DMS53 (cell line): ENCODE data around the gene TLK2.

Experiments
- DNase-seq: peaks from one replicate; lab custom pipeline; 2025; lab: John Stamatoyannopoulos, UW

Gene TLK2

DNA sequence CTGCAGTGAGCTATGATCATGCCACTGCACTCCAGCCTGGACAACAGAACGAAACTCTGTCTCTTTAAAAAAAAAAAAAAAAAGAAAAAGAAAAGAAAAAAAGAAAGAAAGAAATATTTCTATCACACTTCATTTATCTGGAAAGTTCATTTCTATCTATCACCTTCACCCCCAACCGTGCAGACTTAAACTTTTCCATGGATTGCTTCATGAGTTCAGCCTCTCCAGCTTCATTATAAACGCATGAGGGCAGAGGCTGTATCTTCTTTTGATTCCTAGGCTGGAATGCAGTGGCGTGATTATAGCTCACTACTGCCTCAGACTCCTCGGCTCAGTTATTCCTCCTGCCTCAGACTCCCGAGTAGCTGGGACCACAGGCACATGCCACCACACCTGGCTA, 177.0 kb downstream of the TLK2 start:
- DNase-seq: no peak

DNA sequence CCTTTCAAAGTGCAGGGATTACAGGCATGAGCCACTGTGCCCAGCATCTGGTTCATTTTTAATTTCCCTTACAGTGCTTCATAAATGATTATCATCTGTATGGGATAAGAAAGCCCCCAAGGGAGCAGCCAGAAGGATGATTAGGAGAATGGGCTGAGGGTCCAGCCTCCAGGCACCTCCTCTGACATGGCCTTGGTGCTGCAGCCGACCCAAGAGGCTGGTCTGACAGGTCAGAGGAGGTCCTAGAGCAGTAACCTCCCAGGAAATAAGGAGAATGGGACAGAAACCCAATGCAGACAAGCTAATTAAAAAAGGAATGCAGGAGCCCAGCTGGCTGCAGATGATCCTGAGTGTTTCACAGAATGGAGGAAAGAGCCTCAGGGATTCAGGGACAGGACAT, 177.8 kb downstream of the TLK2 start:
- no peak for DNase-seq

DNA sequence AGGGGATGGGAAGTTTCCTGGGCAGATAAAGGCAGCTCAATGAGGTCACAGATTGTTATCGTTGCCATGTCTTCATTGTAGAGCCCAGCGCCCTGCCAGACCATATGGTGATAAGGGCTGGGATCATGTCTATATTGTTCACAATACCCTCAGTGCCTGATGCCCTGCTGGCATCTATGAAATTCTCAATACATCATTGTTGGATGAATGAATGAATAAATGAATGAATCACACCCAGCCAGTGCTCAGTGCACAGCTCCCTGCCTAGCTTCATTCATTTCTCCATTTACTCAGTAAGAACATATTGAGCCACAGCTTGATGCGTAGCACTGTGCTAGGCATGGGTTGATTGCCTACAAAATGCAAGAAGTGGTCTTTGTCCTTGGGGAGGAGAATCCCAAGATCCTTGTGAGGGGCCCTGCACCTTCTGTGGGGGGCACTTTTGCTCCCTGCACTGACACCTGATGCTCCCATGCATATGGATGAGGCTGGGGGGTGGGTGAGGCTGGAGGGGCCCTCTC, 178.6 kb downstream of the TLK2 start:
- no peak for DNase-seq

DNA sequence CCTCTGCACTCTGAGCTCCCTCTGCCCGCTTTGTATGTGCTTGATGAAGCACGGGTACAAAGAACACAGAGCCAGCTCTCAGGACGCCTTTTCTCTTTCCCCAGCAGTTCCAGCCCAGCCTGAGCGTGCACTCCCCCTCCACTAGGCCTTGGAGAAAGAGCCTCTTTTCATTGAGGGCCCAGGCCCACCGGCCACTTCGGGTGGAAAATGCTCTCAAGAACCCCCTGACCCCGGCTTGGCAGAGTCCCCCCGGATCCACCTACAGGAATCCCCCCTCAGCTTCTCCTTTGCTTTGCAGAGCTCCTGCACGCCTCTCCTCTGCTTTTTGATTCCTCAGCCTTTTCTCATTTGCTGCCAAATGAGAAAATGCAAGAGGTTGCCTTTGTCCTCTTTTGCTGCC, 179.1 kb downstream of the TLK2 start:
- DNase-seq: no peak

DNA sequence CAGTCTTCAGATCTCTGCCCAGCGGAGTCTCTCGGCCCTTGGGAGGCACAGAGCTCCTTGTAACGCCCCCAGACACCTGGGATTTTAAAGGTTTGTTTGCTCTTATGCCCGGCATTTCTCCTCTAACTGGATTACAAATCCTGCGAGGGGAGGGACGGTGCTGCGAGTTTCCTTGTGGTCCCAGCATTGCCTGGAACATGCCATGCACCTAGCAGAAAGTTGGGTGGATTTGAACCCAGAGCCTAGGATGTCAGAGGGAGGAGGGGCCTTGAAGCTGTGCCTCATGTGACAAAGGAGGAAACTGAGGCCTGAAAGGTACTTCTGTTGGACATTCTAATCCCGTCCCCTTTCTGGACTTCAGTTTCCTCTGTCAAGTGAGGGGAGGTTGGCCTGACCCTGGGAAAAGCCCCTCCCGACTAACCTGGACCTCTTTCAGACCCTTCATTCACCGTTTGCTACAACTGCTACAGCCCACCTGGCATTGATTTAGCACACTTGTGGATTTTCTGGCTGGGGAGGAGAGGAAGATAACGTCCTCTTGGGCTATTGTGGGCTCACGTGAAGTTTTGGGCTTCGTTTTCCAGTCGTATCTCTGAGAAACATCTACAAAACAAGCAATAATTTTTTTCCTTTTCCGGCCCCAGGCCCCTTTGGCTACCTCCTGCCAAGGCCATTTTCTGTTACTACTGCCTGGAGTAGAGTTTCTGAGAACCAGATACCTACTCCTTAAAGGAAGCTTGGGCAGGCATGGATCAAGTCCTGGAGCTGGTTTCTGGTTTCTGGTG, 179.7 kb downstream of the TLK2 start:
- DNase-seq: no peak

DNA sequence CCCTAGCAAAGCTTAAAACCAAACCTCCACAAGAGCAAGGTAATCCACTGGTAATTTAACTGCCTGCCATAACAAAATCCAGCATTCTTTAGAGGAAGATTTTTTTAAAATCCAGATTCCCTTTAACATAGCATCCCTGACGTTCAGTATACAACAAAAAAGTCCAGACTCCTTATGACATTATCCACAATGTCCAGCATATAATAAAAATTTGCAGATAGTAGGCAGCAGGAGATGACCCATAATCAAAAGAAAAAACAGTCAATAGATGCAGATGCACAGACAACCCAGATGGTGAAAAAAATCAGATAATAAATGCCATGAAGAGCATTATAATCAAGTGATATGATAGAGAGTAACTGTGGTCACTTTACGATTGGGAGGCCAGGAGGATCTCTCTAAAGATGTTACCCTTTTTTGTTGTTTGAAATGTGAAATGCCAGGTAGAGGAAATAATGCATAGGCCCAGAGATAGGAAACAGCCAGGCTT, 182.0 kb downstream of the TLK2 start:
- no peak for DNase-seq

DNA sequence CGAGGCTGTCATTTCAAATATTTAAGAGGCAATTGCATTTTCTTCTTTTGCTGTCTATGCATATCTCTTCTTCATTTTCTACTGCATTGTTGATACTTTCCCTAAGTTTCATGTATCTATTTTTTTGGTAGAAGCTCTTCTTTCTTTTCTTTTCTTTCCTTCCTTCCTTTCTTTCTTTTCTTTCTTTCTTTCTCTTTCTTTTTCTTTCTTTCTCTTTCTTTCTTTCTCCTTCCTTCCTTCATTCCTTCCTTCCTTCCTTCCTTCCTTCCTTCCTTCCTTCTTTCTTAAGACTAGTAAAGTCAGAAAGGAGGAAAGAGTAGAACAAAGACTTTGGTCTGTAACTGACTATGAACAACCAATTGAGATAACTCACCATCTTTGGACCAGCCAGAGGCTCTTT, 182.7 kb downstream of the TLK2 start:
- no peak for DNase-seq

DNA sequence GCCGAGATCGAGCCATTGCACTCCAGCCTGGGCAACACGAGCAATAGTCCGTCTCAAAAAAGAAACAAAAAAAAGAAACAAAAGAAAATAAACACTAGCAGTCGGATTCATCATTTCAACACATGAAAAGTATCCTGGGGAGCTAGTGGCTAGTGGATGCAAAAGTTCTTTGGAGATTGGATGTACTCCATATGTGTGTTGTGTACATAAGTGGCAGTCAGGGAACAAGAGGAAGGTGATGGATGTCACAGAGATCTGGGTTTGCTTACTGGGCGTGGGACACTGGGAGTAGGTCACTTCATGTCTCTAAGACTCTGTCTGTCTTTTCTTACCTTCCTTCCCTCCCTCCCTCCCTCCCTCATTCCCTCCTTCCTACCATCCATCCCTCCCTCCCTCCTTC, 184.2 kb downstream of the TLK2 start:
- DNase-seq: no peak
